Measurements from ENCODE around the gene PADI3. TPM values are rescaled to one million over a fixed set of nuclear protein-coding genes. Genes with fewer than 3 reads are reported as not detected.
A peak's percentile ranks its signal among the peaks of the same experiment; 100 is the strongest.

Gene PADI3
- total RNA-seq, 4 donors from 2014 or later = 0.23 to 2.1 TPM; not detected in 2

DNA sequence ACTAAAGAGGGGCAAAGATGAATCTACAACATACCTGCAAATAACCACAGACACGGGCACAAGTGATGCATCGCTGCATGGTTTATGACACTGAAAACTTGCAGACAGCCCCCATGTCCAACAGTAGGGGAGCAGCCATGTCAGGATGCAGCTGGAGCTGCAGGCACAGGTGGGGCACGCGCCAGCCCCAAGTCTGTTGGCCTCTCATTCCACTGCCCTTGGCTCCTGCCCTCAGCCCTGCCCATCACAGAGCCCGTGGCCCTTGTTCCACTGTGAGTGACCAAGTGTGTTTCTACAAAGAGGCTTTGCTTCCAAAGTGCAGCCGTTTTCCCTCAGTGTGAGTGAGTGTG is 55.9 kb downstream of the PADI3 start:
- TF ChIP-seq CTCF (IDR thresholded peaks at IDR 0.05) = no peak
- no peak for TF ChIP-seq POLR2A (IDR thresholded peaks at IDR 0.05)
- intact Hi-C loops (cut with DNase I; ENCODE audit: low total_unique reads) = no loop called here
- peak in 1 of 2 donors; percentile 70 for DNase-seq (ENCODE audit: low spot score in 2 of 2)
- WGBS, 2 donors = 37 to 44% methylated on average over 6 of the region's 6 CpGs
- H3K4me3 ChIP-seq (ENCODE audit: low read depth, poor library complexity, severe bottlenecking) = no peak overlapping the region

DNA sequence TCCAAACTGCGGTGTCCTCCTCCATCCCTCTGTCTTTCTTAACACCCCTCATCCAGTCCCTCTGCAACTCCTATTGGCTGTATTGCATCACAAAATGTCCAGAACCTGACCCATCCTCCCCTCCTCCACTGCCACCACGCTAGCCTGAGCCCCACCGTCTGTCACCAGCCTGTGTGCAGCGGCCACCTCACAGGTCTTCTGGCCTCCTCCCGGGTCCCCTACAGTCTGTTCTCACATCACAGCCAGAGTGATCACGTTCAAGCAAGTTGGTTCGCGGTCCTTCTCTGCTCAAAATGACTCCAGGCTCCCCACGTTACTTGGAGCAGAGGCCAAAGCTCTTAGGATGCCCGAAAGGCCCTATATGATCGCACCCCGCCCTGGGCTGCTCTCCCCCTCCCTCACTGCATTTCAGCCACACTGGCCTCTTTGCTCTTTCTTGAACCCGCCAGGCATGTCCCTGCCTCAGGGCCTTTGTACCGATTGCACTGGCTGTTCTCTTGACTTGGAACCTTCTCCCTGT is 56.7 kb downstream of the PADI3 start:
- H3K4me3 ChIP-seq (ENCODE audit: low read depth, poor library complexity, severe bottlenecking) = no peak overlapping the region
- peak in 1 of 2 donors; percentile 52 for DNase-seq (ENCODE audit: low spot score in 2 of 2)
- intact Hi-C loops (cut with DNase I; ENCODE audit: low total_unique reads) = no loop called here
- WGBS, 2 donors = 59 to 68% methylated on average over 13 of the region's 14 CpGs
- TF ChIP-seq CTCF (IDR thresholded peaks at IDR 0.05) (no peak), POLR2A (IDR thresholded peaks at IDR 0.05) (no peak)

DNA sequence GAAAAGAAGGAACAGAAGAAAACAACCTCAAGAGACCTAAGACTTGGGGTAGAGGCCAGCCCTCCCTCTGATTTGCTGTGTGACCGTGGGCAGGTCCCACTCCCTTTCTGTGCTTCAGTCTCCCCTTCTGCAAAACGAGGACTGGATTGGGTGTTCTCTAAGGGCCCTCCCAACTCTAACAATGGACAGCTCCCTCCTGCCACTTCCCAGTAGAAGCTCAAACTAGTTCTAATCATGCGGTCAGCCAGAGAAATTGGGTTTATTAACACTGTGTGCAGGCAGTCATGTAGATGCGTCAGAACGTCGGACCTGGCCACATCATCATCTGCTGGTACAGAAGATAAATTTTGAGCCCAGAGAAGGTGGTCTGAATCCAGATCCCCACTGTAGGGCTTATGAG is 57.5 kb downstream of the PADI3 start:
- 68 to 78% methylated on average over 6 of the region's 6 CpGs for WGBS, 2 donors

GRCh38 chr1:17306921-17307320 is 58.0 kb downstream of the PADI3 start:
- intact Hi-C loops (cut with DNase I; ENCODE audit: low total_unique reads) = no loop called here
- DNase-seq (ENCODE audit: low spot score in 2 of 2) = peak in 1 of 2 donors; percentile 46
- H3K4me3 ChIP-seq (ENCODE audit: low read depth, poor library complexity, severe bottlenecking) = no peak overlapping the region
- TF ChIP-seq CTCF (IDR thresholded peaks at IDR 0.05) (no peak), POLR2A (IDR thresholded peaks at IDR 0.05) (no peak)
- WGBS, 2 donors = 23 to 29% methylated on average over 6 of the region's 6 CpGs

More for the DNA sequence above, 57.5 kb downstream of the PADI3 start:
- H3K4me3 ChIP-seq (ENCODE audit: low read depth, poor library complexity, severe bottlenecking) = no peak overlapping the region
- intact Hi-C loops (cut with DNase I; ENCODE audit: low total_unique reads) = no loop called here
- TF ChIP-seq CTCF (IDR thresholded peaks at IDR 0.05) (no peak), POLR2A (IDR thresholded peaks at IDR 0.05) (no peak)
- DNase-seq (ENCODE audit: low spot score in 2 of 2) = peak in 1 of 2 donors; percentile 45

- WGBS, 2 donors = 79 to 83% methylated on average over 6 of the region's 6 CpGs
- TF ChIP-seq CTCF (IDR thresholded peaks at IDR 0.05) = no peak
- no peak for TF ChIP-seq POLR2A (IDR thresholded peaks at IDR 0.05)
- H3K4me3 ChIP-seq (ENCODE audit: low read depth, poor library complexity, severe bottlenecking) = no peak overlapping the region
- DNase-seq (ENCODE audit: low spot score in 2 of 2) = peak in 1 of 2 donors; percentile 15
- intact Hi-C loops (cut with DNase I; ENCODE audit: low total_unique reads) = no loop called here
These were observed 58.4 kb downstream of the PADI3 start for GRCh38 chr1:17307329-17307728.

DNA sequence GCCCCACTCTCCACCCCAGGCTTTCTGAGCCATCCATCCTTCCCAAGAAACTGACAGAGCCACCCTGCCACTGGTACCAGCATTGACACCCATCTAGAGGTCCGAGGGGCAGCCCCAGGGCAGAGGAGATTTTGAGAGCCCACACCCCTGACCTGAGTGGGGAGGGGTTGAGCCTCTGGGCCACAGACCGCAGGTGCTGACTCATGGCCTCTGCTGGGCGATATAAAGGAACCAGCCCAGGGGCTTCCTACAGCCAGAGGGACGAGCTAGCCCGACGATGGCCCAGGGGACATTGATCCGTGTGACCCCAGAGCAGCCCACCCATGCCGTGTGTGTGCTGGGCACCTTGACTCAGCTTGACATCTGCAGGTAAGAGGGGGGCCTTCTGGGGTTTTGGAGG is 59.0 kb downstream of the PADI3 start, which contains the start of gene PADI4:
PADI4 (plus strand) TSS at position 252 of the 400 bp plus-strand sequence; CDS start at position 278, 26 bp downstream.
- TF ChIP-seq POLR2A (IDR thresholded peaks at IDR 0.05) = no peak
- H3K4me3 ChIP-seq (ENCODE audit: low read depth, poor library complexity, severe bottlenecking) = no peak within 1 kb of the TSS
- DNase-seq (ENCODE audit: low spot score in 2 of 2) = peak in 1 of 2 donors; percentile 60
- intact Hi-C loops (cut with DNase I; ENCODE audit: low total_unique reads) = no loop called here
- 49 to 64% methylated on average over 8 of the region's 8 CpGs for WGBS, 2 donors
